HG02623 (cell line): Measurements from ENCODE around the gene PRKD2.

ENCODE experiments used
- ATAC-seq: cut with Tn5 transposase; IDR thresholded peaks from one replicate; pipeline ENCODE4 v1.9.1; 2021; ENCODE audit warnings: moderate library complexity; ENCODE audit not compliant: unreplicated experiment

PRKD2 gene

DNA sequence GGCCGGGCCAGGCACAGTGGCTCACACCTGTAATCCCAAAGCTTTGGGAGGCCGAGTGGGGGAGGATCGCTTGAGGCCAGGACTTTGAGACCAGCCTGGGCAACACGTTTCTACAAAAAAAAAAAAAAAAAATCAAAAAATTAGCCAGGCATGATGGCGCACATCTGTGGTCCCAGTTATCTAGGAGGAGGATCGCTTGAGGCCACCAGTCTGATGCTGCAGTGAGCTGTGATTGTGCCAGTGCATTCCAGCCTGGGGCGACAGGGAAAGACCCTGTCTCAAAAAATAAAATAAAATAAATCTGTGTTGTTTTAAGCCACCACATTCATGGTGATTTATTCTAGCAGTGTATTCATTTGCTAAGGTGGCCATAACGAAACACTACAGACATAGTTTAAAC lies 51.8 kb downstream of the PRKD2 start:
- no peak for ATAC-seq

DNA sequence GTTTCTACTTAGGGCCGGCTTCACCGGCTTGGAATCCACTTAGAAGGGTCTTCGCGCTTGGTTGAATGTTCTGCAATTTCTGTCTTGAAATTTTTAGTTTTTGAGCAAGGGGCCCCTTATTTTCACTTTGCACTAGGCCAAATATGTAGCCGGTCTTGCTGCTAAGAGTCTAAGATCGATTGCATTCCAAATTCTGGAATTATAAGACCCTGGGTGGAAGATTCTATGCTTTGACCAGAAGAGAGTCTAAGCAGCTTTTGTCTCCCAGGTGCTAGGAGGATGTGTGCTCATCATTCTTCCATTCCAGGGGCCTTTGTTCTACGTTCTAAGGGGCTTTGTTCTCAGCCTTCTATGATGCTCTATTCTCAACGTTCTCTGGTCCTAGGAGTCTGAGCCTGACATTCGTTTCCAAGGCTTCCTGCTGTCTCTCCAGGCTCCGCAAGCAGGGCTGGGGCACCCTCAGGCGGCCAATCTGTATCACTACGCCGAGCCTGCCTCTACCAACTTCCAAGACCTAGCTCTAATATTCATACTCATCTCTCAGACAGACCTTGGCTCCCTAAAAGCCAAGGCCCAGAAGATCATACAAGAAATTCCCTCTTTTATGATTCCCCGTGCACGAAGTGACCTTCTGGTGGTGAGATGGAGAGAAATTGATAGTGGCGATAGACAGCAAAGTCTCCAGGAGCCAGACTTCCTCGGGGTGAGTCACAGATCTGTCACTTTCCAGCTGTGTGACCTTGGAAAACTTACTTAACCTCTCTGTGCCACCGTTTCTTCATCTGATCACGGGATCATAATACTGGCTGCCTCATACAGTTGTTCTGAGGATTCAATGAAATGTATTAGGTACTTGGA lies 55.0 kb downstream of the PRKD2 start:
- no peak for ATAC-seq

DNA sequence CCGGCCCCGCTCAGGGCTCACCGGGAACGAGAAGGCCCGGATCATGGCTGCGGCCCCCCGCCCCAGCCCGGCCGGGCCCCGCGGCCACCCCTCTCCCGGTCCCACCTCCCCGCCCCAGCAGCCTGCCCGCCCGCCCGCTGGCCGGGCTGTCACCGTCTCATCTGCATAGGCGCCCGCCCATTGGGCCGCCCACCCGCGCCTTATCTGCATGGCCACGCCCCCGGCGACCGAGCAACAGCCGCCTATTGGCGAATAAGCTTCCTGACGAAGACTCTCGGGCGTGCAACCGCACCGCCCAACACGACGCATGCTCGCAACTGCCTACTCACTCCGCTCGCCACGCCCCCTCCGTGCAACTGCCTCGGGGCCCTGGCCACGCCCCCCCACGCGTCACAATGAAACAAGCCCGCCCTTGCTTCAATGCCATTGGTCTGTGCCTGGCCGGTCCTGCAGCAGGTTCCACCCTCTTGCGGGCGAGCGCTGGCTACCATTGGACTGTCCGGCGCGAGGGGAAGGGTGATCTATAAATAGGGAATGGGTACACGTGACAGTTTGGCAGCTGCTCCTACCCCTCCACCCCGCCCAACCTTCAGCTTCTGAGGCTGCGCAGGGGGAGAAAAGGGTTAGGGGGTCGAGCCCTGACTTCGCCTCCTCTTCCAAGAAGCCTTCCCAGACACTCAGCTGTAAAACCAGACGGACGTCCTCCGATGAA lies 55.7 kb downstream of the PRKD2 start, which contains the start of gene DACT3:
DACT3 (minus strand) TSS at position 163 of the 712 bp plus-strand sequence; CDS start at position 45, 118 bp downstream.
- ATAC-seq, result peak; percentile 87

DNA sequence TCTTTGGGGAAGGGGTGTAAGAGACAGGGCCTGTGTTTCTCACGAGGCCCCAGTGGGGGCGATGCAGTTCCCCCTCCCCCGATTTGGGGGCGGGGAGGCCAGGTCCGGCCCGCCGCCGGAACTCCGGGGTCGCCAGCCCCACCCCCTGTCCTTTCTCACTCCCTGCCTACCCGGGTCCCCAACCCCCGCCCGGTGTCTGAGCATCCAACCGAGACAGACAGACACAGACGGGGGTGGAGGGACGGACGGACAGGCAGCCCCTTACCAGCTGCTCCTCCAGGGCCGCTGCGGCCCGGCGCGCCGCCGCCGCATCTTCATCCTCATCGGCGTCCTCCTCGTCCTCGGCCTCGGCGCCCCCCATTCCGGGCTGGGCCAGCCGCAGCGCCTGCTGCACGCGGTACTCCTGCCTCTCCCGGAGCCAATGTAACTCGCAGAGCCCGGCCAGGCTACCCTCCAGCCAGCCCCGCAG lies 56.3 kb downstream of the PRKD2 start:
- peak; percentile 4 for ATAC-seq

DNA sequence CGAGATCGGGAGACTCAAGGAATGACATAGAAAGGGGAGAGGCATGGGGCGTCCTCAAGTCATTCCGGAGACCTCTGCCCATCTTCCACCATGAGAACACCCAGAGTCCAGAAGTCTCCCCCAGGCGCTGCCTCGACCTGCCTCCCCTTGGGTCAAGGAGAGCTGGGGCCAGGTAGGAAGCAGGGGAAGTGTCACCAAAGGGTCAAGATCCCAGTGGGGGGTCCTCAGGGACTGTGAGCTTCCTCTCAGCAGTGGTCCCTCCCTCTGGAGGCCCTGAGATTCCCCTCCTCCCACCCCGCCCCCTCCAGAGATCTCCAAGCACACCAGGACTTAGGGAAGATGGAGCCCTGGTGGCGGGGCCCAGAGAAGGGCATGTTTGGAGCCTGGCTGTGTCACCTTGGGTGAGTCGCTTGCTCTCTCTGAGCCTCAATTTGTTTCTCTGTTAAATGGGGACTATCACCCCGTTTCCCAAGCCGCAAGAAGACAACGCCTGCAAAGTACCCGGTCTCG lies 56.9 kb downstream of the PRKD2 start:
- no peak for ATAC-seq

DNA sequence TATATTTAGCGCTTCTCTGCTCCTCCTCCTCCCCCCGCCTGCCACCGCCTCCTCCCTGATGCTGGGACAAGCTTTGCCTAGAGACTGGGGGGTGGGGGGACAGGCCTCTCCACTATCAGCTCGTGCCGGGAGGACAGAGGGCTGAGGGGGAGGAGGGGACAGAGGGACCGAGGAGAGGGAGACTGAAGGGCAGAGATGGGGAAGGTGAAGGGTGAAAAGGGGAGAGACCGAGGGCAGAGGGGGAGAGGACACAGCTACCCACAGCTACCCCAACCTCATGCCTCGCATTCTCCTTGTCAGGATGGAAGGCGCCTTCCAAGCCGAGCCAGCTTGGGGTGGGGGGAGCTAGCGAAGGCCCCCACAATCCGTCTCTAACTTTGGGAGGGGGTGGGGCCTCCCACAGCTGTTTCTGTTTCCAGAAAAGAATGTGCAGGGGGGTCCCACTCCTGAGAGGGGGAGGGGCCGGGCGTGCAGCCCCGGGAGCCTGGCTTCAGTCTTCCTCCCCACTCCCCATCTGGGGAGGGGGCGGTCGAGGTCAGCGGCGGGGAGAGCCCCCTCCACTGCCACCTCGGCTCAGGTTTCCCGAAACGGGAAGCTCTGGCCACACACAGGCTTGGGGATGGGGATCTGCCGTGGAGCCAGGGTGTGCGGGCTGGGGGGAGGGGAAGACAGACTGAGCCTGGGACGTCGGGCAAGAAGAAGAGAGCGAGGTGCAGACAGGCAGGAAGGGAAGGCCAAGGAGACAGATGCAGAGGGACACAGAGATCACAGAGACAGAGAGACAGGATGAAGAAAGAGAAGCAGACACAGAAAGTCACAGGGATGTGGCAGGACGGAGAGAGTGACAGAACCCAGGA lies 57.5 kb downstream of the PRKD2 start:
- no peak for ATAC-seq

DNA sequence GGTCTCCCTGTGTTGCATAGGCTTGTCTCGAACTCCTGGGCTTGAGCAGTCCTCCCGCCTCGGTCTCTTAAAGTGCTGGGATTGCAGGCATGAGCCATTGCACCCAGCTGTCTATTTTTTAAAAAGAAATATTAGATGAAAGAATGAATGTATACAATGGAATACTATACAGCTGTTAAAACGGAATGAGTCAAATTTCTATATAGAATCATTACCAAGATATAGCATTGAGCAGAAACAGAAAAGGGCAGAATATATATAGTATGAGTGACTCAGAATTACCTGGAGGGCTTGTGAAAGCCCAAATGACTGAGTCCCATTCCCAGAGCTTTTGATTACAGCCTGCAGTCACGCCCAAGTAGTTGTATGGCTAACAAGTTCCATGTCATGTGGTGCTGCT lies 60.4 kb downstream of the PRKD2 start:
- no peak for ATAC-seq

DNA sequence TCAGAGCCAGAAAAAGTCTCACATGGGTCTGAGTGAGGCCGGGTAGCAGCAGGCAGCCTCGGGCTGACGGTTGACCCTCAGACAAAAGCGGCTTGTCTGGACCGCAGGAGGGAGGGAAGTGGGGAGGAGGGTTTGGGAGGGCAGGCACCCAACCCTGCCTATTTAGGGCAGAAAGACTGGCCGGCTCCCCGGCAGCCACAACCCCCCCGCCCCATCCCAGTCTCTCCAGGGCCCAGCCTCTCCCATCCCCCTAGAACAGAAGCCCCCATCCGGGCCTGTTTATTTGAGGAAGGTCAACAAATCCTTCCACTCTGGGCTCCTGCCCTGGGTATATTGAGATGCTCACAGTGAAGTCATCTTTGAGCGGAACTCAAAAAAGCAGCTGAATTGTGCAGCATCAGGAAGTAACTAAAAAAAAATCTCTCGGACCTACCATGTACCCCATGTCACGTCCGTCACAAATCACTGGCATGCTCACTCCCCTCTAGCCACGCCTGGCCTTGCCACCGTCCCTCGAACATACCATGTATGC lies 62.2 kb downstream of the PRKD2 start:
- ATAC-seq, result no peak

DNA sequence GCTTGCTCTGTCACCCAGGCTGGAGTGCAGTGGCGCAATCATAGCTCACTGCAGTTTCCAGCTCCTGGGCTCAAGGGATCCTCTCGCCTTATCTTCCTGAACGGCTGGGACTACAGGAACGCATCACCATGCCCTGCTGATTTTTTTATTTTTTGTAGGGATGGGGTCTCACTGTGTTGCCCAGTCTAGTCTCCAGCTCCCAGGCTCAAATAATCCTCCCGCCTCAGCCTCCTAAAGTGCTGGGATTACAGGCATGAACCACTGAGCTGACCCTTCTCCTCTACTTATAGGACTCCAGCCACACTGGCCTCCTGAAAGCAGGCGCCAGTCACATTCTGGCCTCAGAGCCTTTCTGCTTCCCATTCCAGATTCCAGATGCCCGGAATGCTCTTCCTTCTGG lies 66.5 kb downstream of the PRKD2 start:
- no peak for ATAC-seq

DNA sequence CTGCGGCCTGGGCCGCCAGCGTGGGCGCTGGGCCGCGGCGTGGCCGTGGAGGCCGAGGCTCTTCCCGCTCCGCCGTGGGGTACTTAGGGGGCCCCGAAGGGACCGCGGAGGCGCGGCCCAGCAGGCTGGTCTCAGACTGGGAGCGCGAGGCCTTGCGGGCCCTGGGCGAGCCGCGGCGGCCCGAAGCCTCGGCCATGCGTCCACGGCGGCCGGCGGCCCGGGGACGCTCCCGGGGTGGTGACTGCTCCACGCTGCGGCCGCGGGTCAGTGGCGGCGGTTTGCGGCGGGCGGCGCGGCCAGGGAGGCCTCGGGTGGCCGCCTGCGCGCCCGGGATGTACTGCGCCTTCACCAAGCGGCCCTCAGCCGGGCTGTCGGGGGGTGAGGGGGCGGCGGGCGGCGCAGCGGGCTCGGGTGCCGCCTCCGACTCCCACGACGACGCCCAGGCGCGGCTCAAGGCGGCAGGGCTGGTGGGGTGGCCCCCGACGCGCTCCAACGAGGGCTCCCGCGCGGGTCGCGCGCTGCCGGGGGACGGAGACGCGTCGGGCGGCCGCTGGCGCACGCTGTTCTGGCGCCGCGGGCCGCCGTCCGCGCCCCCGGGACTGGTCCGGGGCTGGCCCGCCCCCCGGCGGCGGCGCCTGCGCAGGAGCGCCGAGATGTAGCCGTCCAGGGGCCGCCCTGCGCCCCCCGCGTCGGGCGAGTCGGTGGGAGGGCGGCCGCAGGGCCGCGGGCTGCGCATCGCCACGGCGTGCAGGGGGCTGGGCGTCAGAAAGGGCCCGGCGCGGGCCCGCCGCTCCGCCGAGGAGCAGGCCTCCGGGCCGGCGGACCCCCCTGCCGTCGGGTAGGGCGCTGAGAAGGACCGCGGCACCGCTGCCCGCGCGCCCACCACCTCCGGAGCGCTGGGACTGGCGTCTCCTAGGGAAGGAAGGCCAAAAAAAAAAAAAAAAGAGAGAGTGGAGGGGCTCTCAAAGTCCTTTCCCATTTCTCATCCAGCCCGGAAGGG lies 67.7 kb downstream of the PRKD2 start:
- no peak for ATAC-seq

DNA sequence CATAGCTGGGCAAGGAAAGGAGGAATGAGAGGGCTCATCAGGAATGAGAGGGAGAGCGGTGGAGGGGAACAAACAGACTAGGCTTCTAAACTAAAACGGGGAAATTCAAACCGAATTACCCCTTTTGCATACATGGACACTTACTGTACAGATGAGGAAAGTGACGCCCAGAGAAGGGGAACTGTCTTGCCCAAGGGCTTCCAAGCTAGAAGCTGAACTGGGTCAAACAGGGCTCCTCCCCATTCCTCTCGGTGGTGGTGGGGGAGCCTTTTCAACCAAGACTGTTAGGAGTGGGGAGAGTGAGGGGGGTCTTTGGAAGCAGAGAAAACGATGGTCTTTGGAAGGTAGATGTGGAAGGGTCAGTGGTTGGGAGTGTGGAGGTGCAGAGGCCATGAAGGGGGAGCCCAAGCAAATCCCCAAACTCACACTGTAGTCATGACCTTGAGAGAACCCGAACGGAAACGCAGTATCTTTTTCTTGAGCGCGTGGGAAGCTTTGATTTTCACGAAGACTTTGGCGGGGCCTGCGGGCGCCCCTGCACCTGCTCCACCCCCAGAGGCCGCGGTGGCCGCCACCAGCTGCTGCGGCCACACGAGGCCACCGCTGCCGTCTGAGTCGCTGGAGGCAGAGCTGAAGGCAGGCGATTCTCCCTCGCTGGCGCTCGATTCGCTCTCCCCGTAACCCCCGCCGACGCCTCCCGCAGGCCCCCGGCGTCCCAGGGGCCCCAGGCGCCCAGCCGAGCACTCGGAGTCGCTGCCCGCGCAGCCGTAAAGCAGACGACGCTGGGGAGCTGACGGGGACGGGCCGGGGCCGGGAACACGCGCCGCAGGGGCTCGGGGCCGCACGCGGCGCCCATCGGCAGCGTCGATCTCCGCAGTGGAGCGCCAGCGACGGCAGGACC lies 68.6 kb downstream of the PRKD2 start:
- no peak for ATAC-seq

DNA sequence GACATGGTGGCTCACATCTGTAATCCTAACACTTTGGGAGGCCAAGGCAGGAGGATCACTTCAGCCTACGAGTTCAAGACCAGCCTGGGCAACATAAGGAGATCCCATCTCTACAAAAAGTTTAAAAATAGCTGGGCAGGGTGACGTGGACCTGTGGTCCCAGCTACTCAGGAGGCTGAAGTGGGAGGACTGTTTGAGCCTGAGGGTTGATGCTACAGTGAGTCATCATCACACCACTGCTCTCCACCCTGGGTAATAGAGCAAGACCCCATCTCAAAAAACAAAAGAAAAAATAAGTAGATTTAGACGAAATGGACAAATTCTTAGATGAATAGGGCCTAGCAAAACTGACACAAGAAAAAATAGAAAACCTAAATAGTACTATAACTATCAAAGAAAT lies 70.5 kb downstream of the PRKD2 start:
- no peak for ATAC-seq

DNA sequence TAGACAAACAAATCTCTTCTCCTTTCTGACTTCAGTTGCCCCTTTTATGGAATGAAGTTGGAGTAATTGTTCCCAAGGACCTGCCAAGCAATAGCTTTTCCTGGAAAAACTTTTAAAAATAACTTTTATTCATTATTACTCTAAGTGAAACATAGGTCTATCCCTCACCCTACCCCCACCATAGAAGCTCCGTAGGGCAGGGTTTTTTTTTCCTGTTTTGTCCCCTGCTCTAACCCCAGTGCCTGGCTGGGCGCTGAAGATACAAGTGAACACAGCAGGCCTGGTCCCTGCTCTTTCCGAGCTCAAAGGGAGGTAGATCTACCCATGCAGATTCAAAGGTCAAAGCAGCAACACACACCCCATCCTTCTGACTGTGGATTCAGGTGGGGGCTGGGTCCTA lies 72.2 kb downstream of the PRKD2 start:
- ATAC-seq, result no peak

DNA sequence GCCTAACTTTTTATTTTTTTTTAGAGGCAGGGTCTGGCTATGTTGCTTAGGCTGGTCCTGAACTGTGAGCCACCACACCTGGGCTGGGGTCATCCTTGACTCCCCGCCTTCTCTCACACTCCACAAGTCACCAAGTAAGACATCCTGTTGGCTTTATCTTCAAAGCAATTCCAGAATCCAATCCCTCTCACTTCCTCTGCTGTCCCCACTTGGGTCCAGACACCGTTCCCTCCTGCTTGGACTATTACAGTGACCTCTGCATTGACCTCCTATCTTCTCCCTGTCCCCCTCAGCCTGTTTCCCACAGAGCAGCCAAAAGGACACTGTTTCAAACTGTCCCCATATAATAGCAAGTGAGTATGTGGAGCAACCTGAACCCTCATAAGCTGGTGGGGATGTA lies 76.3 kb downstream of the PRKD2 start:
- no peak for ATAC-seq

DNA sequence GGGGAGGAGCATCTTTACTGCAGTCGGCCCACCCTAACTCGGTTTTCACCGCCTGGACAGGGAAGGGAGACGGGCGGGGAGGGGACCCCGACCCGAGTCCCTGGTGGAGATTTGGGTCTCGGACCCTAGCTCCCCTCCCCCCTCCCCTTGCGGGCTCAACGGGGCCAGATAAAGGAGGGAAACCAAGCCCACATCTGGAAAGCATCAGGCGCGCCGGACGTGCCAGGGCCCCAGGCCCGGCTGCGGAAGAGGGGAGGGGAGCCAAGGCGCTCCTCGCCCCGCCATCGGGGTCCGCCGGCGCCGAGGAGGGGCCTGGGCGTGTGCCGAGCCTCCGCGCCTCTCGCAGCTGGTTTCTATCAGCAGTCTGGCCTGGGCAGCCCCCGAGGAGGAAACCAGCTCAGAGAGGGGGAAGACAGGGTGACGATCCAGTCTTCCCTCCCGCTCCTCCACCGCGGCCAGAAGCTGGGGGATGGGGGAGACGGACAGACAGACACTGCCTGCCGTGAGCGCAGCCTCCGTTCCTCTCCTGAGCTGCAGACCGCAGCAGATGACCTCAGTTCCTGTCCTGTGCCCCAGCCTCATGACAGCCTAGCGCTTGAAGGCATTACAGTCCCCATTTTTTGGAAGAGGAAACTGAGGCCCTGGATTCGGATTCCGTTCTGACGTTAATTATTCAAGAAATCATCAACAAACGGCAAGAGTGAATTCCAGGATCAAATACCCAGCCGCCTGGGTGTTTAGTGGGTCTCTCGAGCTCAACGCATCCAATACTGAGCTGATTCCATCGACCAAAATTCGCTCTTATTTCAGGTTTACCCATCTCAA lies 77.3 kb downstream of the PRKD2 start:
- ATAC-seq, result no peak

DNA sequence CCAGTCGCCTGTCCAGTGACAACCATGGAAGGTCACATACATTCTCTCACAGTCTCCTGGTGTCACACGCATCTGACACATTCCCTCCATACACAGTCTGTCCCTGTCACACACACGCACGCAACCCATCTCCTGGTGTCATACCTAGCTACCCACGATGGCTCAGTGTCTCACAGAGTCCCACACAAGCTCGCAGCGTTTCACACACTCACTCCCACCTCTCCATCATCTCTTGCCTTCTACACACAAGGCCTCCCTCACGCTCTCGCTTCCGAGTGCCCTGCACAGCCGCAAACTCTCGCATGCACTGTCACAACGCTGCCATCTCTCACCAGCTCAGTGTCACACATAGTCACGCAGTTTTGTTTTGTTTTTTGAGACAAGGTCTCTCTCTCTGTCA lies 79.7 kb downstream of the PRKD2 start:
- no peak for ATAC-seq

DNA sequence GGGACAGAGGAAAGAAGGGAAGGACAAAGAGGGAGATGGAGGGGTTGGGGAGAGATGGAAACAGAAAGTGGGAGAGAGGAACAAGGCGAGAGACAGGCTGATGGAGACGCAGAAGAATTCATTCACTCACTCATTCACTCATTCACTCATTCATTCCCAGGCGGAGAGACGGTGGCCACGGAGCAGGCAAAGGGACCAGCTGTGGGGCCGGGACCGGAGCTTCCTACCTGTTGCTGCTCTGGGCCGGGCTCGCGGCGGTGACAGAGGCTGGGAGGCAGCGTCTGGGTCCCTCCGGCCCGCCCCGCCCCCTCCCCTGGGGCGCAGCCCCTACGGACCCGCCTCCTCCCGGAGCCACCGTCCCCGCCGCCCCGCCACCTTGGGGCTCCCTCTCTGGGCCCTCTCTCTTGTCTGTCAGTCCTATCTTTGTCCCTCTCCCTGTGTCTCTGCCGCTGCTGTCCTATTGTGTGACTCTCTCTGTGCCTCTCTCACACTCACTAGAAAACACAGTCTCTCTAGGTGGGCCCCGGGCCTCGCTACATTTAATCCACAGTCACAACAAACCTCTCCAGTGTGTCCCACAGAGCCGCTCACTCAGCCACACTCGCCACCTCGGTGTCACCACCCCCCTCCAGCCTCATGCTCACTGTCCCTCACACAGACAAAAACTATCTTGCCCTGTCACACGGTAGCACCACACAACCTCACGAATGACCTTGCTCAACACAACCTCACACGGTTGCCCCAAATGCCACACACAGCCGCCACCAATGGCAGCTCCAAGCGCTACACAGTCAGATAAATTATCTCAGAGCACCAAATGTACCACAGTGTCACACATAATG lies 80.8 kb downstream of the PRKD2 start, which contains the start of gene GNG8:
GNG8 (minus strand) TSS at position 283 of the 842 bp plus-strand sequence. CDS start 1,520 bp downstream, outside the sequence.
- no peak for ATAC-seq
